H1 (cell line): ENCODE results near the gene INPP5A. TPM values are rescaled to one million over a fixed set of nuclear protein-coding genes. Genes with fewer than 3 reads are reported as not detected.

Experiments
- CTCF ChIA-PET: fragments of 300-600 bp; sonication (Branson Sonifier 250); formaldehyde crosslinking; loops from one replicate; lab custom pipeline; 2021; ENCODE audit not compliant: partially characterized antibody; lab: Charles Lee
- POLR2A ChIA-PET: fragments of 300-600 bp; sonication (Branson Sonifier 250); formaldehyde crosslinking; loops from one replicate; lab custom pipeline; 2021; ENCODE audit warnings: inconsistent platforms; ENCODE audit not compliant: partially characterized antibody; lab: Charles Lee
- DNase-seq, 2 experiments: peaks; one replicate each; pipeline versions ENCODE4 v3.0.0 to v3.0.0-alpha.2; 2010 to 2022; ENCODE audit warnings: low spot score in 2 of 2, low read depth in 1 of 2, mixed read lengths in 1 of 2
- FAIRE-seq: peaks from 2 replicates; lab custom pipeline; 2011; peaks lifted over from hg19 to GRCh38; lab: Jason Lieb, UNC
- H2AFZ ChIP-seq: 2 replicates; pipeline ENCODE4 v1.8.1; 2012; ENCODE audit warnings: low read length, inconsistent platforms
- H2AK5ac ChIP-seq: 2 replicates; pipeline ENCODE4 v1.6.1; 2013; ENCODE audit warnings: low read depth, low read length
- H2BK120ac ChIP-seq: replicated peaks from 2 replicates; pipeline ENCODE3; 2013; ENCODE audit warnings: low read depth, low read length, inconsistent platforms
- H2BK12ac ChIP-seq: 2 replicates; pipeline ENCODE4 v1.6.1; 2013; ENCODE audit warnings: low read depth, low read length
- H2BK15ac ChIP-seq: 2 replicates; pipeline ENCODE4 v1.6.1; 2013; ENCODE audit warnings: low read length
- H2BK20ac ChIP-seq: 2 replicates; pipeline ENCODE4 v1.6.1; 2013; ENCODE audit warnings: low read length
- H2BK5ac ChIP-seq: 2 replicates; pipeline ENCODE4 v1.6.1; 2013; ENCODE audit warnings: low read depth, low read length
- H3K14ac ChIP-seq: 2 replicates; pipeline ENCODE4 v1.6.1; 2013; ENCODE audit warnings: inconsistent platforms; ENCODE audit not compliant: insufficient read length
- H3K18ac ChIP-seq: 2 replicates; pipeline ENCODE4 v1.6.1; 2013; ENCODE audit warnings: low read length; ENCODE audit errors: extremely low read depth
- H3K23ac ChIP-seq: 2 replicates; pipeline ENCODE4 v1.6.1; 2013; ENCODE audit warnings: inconsistent platforms; ENCODE audit not compliant: insufficient read length
- H3K23me2 ChIP-seq: 2 replicates; pipeline ENCODE4 v1.6.1; 2013; ENCODE audit warnings: low read depth, low read length
- H3K27ac ChIP-seq: 2 replicates; pipeline ENCODE4 v1.6.1; 2011; ENCODE audit warnings: low read depth, low read length, inconsistent platforms
- H3K27me3 ChIP-seq, 4 experiments: replicated peaks in 1 of 4; 1 replicate in 1 of 4; 2 replicates in 3 of 4; pipeline versions ENCODE4 v1.6.1 to v1.8.1; 2011 to 2013; ENCODE audit warnings: low read length in 3 of 4, mild to moderate bottlenecking in 3 of 4, inconsistent platforms in 2 of 4, mixed read lengths in 2 of 4, moderate library complexity in 1 of 4; ENCODE audit not compliant: control insufficient read depth in 3 of 4, insufficient read depth in 3 of 4; ENCODE audit errors: extremely low read depth in 1 of 4
- H3K36me3 ChIP-seq, 4 experiments: 2 replicates each; pipeline versions ENCODE4 v1.6.1 to v1.8.1; 2011 to 2013; ENCODE audit warnings: mild to moderate bottlenecking in 4 of 4, low read length in 3 of 4, moderate library complexity in 2 of 4, control low read depth in 1 of 4, inconsistent platforms in 1 of 4; ENCODE audit not compliant: insufficient read depth in 4 of 4, control insufficient read depth in 2 of 4
- H3K4ac ChIP-seq: replicated peaks from 2 replicates; pipeline ENCODE3; 2013; ENCODE audit warnings: low read length, low read depth, mixed read lengths, inconsistent platforms; ENCODE audit not compliant: insufficient read length
- H3K4me1 ChIP-seq, 4 experiments: replicated peaks in 1 of 4; 1 replicate in 1 of 4; 2 replicates in 3 of 4; pipeline versions ENCODE4 v1.6.1 to v1.8.1; 2011 to 2013; ENCODE audit warnings: low read length in 3 of 4, inconsistent platforms in 2 of 4, mixed read lengths in 1 of 4; ENCODE audit not compliant: insufficient read depth in 4 of 4, control insufficient read depth in 3 of 4
- H3K4me2 ChIP-seq, 2 experiments: 2 replicates each; pipeline versions ENCODE4 v1.6.1 to v1.8.1; 2011 to 2013; ENCODE audit warnings: low read depth in 2 of 2, low read length in 2 of 2, control low read depth in 1 of 2, inconsistent platforms in 1 of 2, mild to moderate bottlenecking in 1 of 2; ENCODE audit not compliant: insufficient read depth in 1 of 2
- H3K4me3 ChIP-seq, 4 experiments: fragments of 200-600, 300-600 bp in 1 of 4; sonication (generic), shearing (Covaris generic), sonication (Bioruptor Twin) in 1 of 4; 2 replicates each; pipeline versions ENCODE4 v1.5.1 to v1.8.1; 2011 to 2016; ENCODE audit warnings: low read length in 4 of 4, low read depth in 3 of 4, control low read depth in 2 of 4, inconsistent platforms in 2 of 4, mild to moderate bottlenecking in 2 of 4, mixed read lengths in 1 of 4, moderate library complexity in 1 of 4; ENCODE audit not compliant: insufficient read depth in 2 of 4; ENCODE audit errors: extremely low read depth in 1 of 4
- H3K56ac ChIP-seq: replicated peaks from 2 replicates; pipeline ENCODE3; 2013; ENCODE audit warnings: low read depth, mild to moderate bottlenecking, mixed read lengths, low read length, inconsistent platforms; ENCODE audit not compliant: insufficient read length
- H3K79me1 ChIP-seq: 2 replicates; pipeline ENCODE4 v1.6.1; 2013; ENCODE audit warnings: low read depth, low read length, control low read depth
- H3K79me2 ChIP-seq, 2 experiments: 2 replicates each; pipeline versions ENCODE4 v1.6.1 to v1.8.1; 2012 to 2013; ENCODE audit warnings: low read length in 2 of 2, mild to moderate bottlenecking in 2 of 2, inconsistent platforms in 1 of 2; ENCODE audit not compliant: insufficient read depth in 2 of 2, control insufficient read depth in 1 of 2
- H3K9ac ChIP-seq, 4 experiments: replicated peaks in 1 of 4; 1 replicate in 1 of 4; 2 replicates in 3 of 4; pipeline versions ENCODE4 v1.6.1 to v1.8.1; 2011 to 2013; ENCODE audit warnings: low read depth in 3 of 4, low read length in 3 of 4, control low read depth in 2 of 4, mild to moderate bottlenecking in 2 of 4, moderate library complexity in 2 of 4, inconsistent platforms in 1 of 4; ENCODE audit errors: extremely low read depth in 1 of 4
- H3K9me3 ChIP-seq, 2 experiments: 2 replicates each; pipeline versions ENCODE4 v1.6.1 to v1.8.1; 2012 to 2013; ENCODE audit warnings: mild to moderate bottlenecking in 2 of 2, moderate library complexity in 2 of 2, control low read depth in 1 of 2, inconsistent platforms in 1 of 2, low read depth in 1 of 2, low read length in 1 of 2, mixed read lengths in 1 of 2; ENCODE audit not compliant: insufficient read depth in 2 of 2
- H4K20me1 ChIP-seq, 2 experiments: replicated peaks in 1 of 2; 2 replicates each; pipeline versions ENCODE3 to v1.8.1; 2011 to 2013; ENCODE audit warnings: inconsistent platforms in 2 of 2, low read length in 2 of 2, mild to moderate bottlenecking in 1 of 2; ENCODE audit not compliant: insufficient read depth in 2 of 2, control insufficient read depth in 1 of 2
- H4K5ac ChIP-seq: 2 replicates; pipeline ENCODE4 v1.6.1; 2013; ENCODE audit warnings: low read length, low read depth, mixed read lengths, inconsistent platforms; ENCODE audit not compliant: insufficient read length
- H4K8ac ChIP-seq: 2 replicates; pipeline ENCODE4 v1.8.0; 2013; ENCODE audit warnings: mild to moderate bottlenecking, moderate library complexity, low read length, inconsistent platforms; ENCODE audit not compliant: insufficient read depth; ENCODE audit errors: extremely low read depth
- H4K91ac ChIP-seq: replicated peaks from 2 replicates; pipeline ENCODE3; 2013; ENCODE audit warnings: low read length, mixed read lengths, inconsistent platforms; ENCODE audit not compliant: insufficient read length
- WGBS, 2 experiments: shearing (Covaris generic) in 1 of 2; methylation state at CpG; one replicate each; pipeline versions ENCODE4 v1.1.6 to v1.1.7; 2013 to 2015; ENCODE audit warnings: low lambda C conversion rate in 2 of 2, mixed read lengths in 2 of 2, inconsistent platforms in 1 of 2, low coverage in 1 of 2, missing lambda C conversion rate in 1 of 2; ENCODE audit not compliant: insufficient replicate concordance in 2 of 2, insufficient coverage in 1 of 2, insufficient read length in 1 of 2; ENCODE audit errors: extremely low coverage in 1 of 2, missing lambda C conversion rate in 1 of 2; 5-methylcytosine and 5-hydroxymethylcytosine counted together
- polyA plus RNA-seq, 7 experiments: library from polyadenylated mRNA; depleted of rRNA in 3 of 7; stranded (reverse) in 5 of 7; unstranded in 2 of 7; fragments of >200 nt in 5 of 7; fragments of 200-250 nt in 2 of 7; gene quantifications; 1 replicate in 5 of 7; 2 replicates in 1 of 7; 4 replicates in 1 of 7; pipeline versions ENCODE4 v1.2.1 to v1.2.3, GENCODE V29; 2011 to 2013; ENCODE audit warnings: missing spikeins in 2 of 7, mixed read lengths in 2 of 7
- total RNA-seq: library from RNA; stranded (reverse); fragmentation: NEBNext Ultra II Directional; extraction: Animal tissue kit (Norgen Biotek cat#: 25700); gene quantifications from 2 replicates; pipeline ENCODE4 v1.2.1, GENCODE V29; 2021

INPP5A gene
- total and polyA plus RNA-seq, 2 of the 8 experiments (the other 6 are each of a cell fraction or from before 2014, with no cell fraction given), result 19.7 to 27.5 TPM

- Histone ChIP-seq H3K56ac (no peak overlapping the region), H3K23me2 (no peaks in the 10 kb centered on the region), H2BK20ac (no peak overlapping the region), H3K27me3 (0 out of 7 replicates have a peak, but pooled peaks cover 0 to 2% (median 0%) of the 10 kb centered on the region in 4 experiments), H3K4me1 (no peaks in the 10 kb centered on the region), H3K14ac (no peak overlapping the region), H3K36me3 (no peaks in the 10 kb centered on the region), H3K9me3 (no peaks in the 10 kb centered on the region), H2BK15ac (no peak overlapping the region), H2AFZ (no peak overlapping the region), H4K5ac (no peak overlapping the region), H3K79me2 (no peaks in the 10 kb centered on the region), H4K8ac (no peak overlapping the region), H2BK12ac (no peak overlapping the region), H3K4me3 (no peak overlapping the region), H3K18ac (no peak overlapping the region), H3K4me2 (no peak overlapping the region), H2AK5ac (no peak overlapping the region), H4K20me1 (peaks cover 1 to 5% of the 10 kb centered on the region in 2 experiments), H4K91ac (no peak overlapping the region), H3K9ac (no peak overlapping the region), H3K79me1 (no peaks in the 10 kb centered on the region), H3K4ac (no peak overlapping the region), H3K27ac (no peak overlapping the region), H2BK120ac (no peak overlapping the region), H3K23ac (no peak overlapping the region), H2BK5ac (no peak overlapping the region)
- 92% methylated on average over 7 of the region's 22 CpGs; no CpG with 5 or more reads in 1 of the 2 experiments for WGBS, 2 experiments
- ChIA-PET CTCF (no interaction called here), POLR2A (no interaction called here)
- DNase-seq, result no peak
- no peak for FAIRE-seq
Observed at GRCh38 chr10:132728741-132729140, 191.2 kb downstream of the INPP5A start.
